Measurements from ENCODE around the gene RPS6KC1. TPM values are rescaled to one million over a fixed set of nuclear protein-coding genes. Genes with fewer than 3 reads are reported as not detected.

Gene RPS6KC1
- total RNA-seq, 3 donors from 2014 or later (not counting 1 experiment from before 2014, with no cell fraction given) = 19.6 to 32.7 (median 24.1) TPM

GRCh38 chr1:213251972-213252371 lies 200.9 kb downstream of the RPS6KC1 start:
- intact Hi-C loops (cut with micrococcal nuclease) = no loop called here
- Histone ChIP-seq H3K36me3 (ENCODE audit: control insufficient read depth, insufficient read depth, low read length) (peaks cover 3% of the 10 kb centered on the region), H3K27me3 (ENCODE audit: control insufficient read depth, insufficient read depth, low read length) (no peaks in the 10 kb centered on the region), H3K27ac (ENCODE audit: low read length) (no peak overlapping the region), H3K4me3 (ENCODE audit: low read length) (no peak overlapping the region), H3K4me1 (ENCODE audit: control insufficient read depth, insufficient read depth, low read length) (no peaks in the 10 kb centered on the region), H3K9me3 (ENCODE audit: control insufficient read depth, insufficient read depth, low read length) (no peaks in the 10 kb centered on the region)
- TF ChIP-seq CTCF (IDR thresholded peaks at IDR 0.05) = no peak
- Mint-ChIP-seq H3K27me3 (ENCODE audit: low read depth in 2 of 2) (no peaks in the 10 kb centered on the region), H3K9me3 (no peaks in the 10 kb centered on the region), H3K36me3 (peaks cover 4% of the 10 kb centered on the region), H3K27ac (no peak overlapping the region), H3K4me3 (no peak overlapping the region), H3K4me1 (no peaks in the 10 kb centered on the region)
- no CpG with 5 or more reads among the region's 2 CpGs for WGBS (ENCODE audit: insufficient coverage)
- DNase-seq (no peak), ATAC-seq (no peak)

- H3K27ac Mint-ChIP-seq = no peak overlapping the region
- no peaks in the 10 kb centered on the region for H3K27me3 Mint-ChIP-seq (ENCODE audit: low read depth in 2 of 2)
- ATAC-seq = no peak
- DNase-seq = no peak
- H3K36me3 ChIP-seq (ENCODE audit: control insufficient read depth, insufficient read depth, low read length) = no peaks in the 10 kb centered on the region
- intact Hi-C loops (cut with micrococcal nuclease) = no loop called here
- no peak overlapping the region for H3K4me3 Mint-ChIP-seq
- no peak overlapping the region for H3K4me3 ChIP-seq (ENCODE audit: low read length)
- H3K4me1 Mint-ChIP-seq = no peaks in the 10 kb centered on the region
- no peaks in the 10 kb centered on the region for H3K9me3 Mint-ChIP-seq
- no peaks in the 10 kb centered on the region for H3K9me3 ChIP-seq (ENCODE audit: control insufficient read depth, insufficient read depth, low read length)
- H3K36me3 Mint-ChIP-seq = no peaks in the 10 kb centered on the region
- H3K4me1 ChIP-seq (ENCODE audit: control insufficient read depth, insufficient read depth, low read length) = no peaks in the 10 kb centered on the region
- no peaks in the 10 kb centered on the region for H3K27me3 ChIP-seq (ENCODE audit: control insufficient read depth, insufficient read depth, low read length)
- TF ChIP-seq CTCF (IDR thresholded peaks at IDR 0.05) = no peak
- 91% methylated on average over 2 of the region's 3 CpGs for WGBS (ENCODE audit: insufficient coverage)
- H3K27ac ChIP-seq (ENCODE audit: low read length) = no peak overlapping the region
These were observed 205.5 kb downstream of the RPS6KC1 start for GRCh38 chr1:213256438-213257087.

GRCh38 chr1:213260311-213261075 lies 209.5 kb downstream of the RPS6KC1 start:
- TF ChIP-seq CTCF (IDR thresholded peaks at IDR 0.05) = no peak

More at GRCh38 chr1:213260311-213261075, 209.5 kb downstream of the RPS6KC1 start:
- Mint-ChIP-seq H3K4me1 (no peaks in the 10 kb centered on the region), H3K27me3 (ENCODE audit: low read depth in 2 of 2) (no peaks in the 10 kb centered on the region), H3K27ac (no peak overlapping the region), H3K36me3 (no peaks in the 10 kb centered on the region), H3K4me3 (no peak overlapping the region), H3K9me3 (no peaks in the 10 kb centered on the region)
- WGBS (ENCODE audit: insufficient coverage) = 93% methylated on average over 3 of the region's 5 CpGs
- intact Hi-C loops (cut with micrococcal nuclease) = no loop called here
- Histone ChIP-seq H3K27ac (ENCODE audit: low read length) (no peak overlapping the region), H3K27me3 (ENCODE audit: control insufficient read depth, insufficient read depth, low read length) (no peaks in the 10 kb centered on the region), H3K4me3 (ENCODE audit: low read length) (no peak overlapping the region), H3K36me3 (ENCODE audit: control insufficient read depth, insufficient read depth, low read length) (peaks cover 2% of the 10 kb centered on the region), H3K9me3 (ENCODE audit: control insufficient read depth, insufficient read depth, low read length) (no peaks in the 10 kb centered on the region), H3K4me1 (ENCODE audit: control insufficient read depth, insufficient read depth, low read length) (no peaks in the 10 kb centered on the region)
- ATAC-seq = no peak
- DNase-seq = no peak

All from natural killer cell (primary cell).